SK-N-SH (cell line): ENCODE results near the gene BSG.

Source experiments
- ELF1 ChIP-seq: IDR thresholded peaks from 2 replicates; pipeline ENCODE4 v1.4.0; 2012
- EP300 ChIP-seq, 2 experiments: IDR thresholded peaks; 2 replicates each; pipeline versions ENCODE4 v1.4.0 to v1.6.1; 2012; ENCODE audit warnings: borderline replicate concordance in 1 of 2, low read depth in 1 of 2, low read length in 1 of 2
- GABPA ChIP-seq: IDR thresholded peaks from 2 replicates; pipeline ENCODE4 v1.4.0; 2012; ENCODE audit warnings: low read depth, mild to moderate bottlenecking
- MXI1 ChIP-seq: IDR thresholded peaks from 2 replicates; pipeline ENCODE4 v1.6.1; 2012; ENCODE audit warnings: mild to moderate bottlenecking, low read depth, low read length, improper control_type of control experiment
- NRF1 ChIP-seq: IDR thresholded peaks from 2 replicates; pipeline ENCODE4 v1.6.1; 2012; ENCODE audit warnings: low read depth, mild to moderate bottlenecking, low read length
- POLR2AphosphoS5 ChIP-seq: IDR thresholded peaks from 2 replicates; pipeline ENCODE4 v1.6.1; 2012; ENCODE audit warnings: low read depth, low read length
- RCOR1 ChIP-seq: fragments of 150-350 bp; IDR thresholded peaks from 2 replicates; pipeline ENCODE4 v1.6.1; 2017; ENCODE audit warnings: antibody characterized with exemption, low read length
- TEAD4 ChIP-seq: IDR thresholded peaks from 2 replicates; pipeline ENCODE4 v1.4.0; 2012; ENCODE audit warnings: mild to moderate bottlenecking, borderline replicate concordance; ENCODE audit not compliant: insufficient read depth
- TF ChIP-seq, protein P1 (sequence below): fragments of 200-600 bp; sonication (generic); IDR thresholded peaks from 2 replicates; pipeline ENCODE4 v1.6.1; 2017; ENCODE audit warnings: antibody characterized with exemption, mild to moderate bottlenecking, moderate library complexity

DNA sequence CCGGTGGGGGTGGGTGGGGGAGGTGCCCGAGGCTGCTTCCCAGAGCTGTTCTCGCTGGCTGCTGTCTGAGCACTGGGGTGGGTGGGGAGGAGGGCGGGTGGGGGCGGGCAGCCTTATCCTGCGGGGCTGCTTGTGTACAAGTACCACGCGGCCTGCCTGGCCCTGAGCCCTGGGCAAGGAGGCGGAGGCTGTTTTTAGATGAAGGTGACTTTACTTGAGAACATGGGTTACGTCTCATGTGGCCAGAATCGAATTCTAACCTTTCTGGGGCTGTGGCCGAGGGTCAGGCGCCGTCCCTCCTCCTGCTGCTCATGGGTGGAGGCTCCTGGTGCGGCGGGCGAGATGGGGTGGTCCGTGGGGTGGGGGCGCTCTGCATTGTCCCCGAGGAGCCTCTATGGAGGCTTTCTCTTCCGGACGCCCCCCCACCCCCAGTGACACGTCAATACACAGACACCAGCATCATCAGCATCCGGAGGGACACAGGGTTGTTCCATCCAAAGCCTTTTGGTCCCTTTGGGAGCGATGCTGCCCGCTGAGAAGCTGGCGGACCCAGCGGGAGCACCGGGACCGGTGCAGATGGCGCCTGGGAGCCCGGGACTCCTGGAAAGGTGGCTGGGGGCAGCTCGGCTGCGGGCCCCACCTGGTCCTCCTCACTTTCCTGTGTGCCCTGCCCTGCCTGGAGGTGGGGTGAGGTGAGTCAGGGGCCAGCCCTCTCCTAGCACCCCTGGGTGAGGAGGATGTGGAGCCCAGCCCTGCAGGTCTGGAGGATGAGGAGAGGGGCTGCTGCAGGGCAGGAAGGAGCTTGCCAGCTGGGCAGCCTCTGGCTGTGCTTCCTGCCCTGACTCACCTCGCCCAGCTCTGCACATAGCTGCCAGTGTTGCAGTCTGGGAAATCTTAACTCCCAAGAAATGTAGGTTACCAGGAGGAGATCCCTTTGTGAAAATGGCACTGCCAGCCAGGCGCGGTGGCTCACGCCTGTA, 3.4 kb downstream of the BSG start:
- TF ChIP-seq, protein P1, sequence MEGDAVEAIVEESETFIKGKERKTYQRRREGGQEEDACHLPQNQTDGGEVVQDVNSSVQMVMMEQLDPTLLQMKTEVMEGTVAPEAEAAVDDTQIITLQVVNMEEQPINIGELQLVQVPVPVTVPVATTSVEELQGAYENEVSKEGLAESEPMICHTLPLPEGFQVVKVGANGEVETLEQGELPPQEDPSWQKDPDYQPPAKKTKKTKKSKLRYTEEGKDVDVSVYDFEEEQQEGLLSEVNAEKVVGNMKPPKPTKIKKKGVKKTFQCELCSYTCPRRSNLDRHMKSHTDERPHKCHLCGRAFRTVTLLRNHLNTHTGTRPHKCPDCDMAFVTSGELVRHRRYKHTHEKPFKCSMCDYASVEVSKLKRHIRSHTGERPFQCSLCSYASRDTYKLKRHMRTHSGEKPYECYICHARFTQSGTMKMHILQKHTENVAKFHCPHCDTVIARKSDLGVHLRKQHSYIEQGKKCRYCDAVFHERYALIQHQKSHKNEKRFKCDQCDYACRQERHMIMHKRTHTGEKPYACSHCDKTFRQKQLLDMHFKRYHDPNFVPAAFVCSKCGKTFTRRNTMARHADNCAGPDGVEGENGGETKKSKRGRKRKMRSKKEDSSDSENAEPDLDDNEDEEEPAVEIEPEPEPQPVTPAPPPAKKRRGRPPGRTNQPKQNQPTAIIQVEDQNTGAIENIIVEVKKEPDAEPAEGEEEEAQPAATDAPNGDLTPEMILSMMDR = no peak
- TF ChIP-seq EP300 (IDR thresholded peaks at IDR 0.05; ENCODE audit: borderline replicate concordance in 1 of 2, low read depth in 1 of 2, low read length in 1 of 2) (no peak), GABPA (no peak), TEAD4 (no peak), ELF1 (no peak), POLR2AphosphoS5 (no peak), RCOR1 (no peak), MXI1 (no peak), NRF1 (no peak)
